Endometrial microvascular endothelial cells (primary cell): ENCODE results near the gene RXRA. TPM values are rescaled to one million over a fixed set of nuclear protein-coding genes. Genes with fewer than 3 reads are reported as not detected.

Experiments used
- in situ Hi-C: cut with HindIII; loops from 2 replicates; pipeline ENCODE4 v1.10.0; 2017; ENCODE audit warnings: low sequenced_read_pairs, low pct_unique_long_range_greater_than_20kb; ENCODE audit errors: inconsistent ontology term
- total RNA-seq: library from RNA; depleted of rRNA; stranded (reverse); fragments of >200 nt; gene quantifications from one replicate; pipeline ENCODE4 v1.2.3, GENCODE V29; 2015; ENCODE audit errors: inconsistent ontology term

RXRA gene
- total RNA-seq, 1 donor from 2014 or later: 14.8 TPM

DNA sequence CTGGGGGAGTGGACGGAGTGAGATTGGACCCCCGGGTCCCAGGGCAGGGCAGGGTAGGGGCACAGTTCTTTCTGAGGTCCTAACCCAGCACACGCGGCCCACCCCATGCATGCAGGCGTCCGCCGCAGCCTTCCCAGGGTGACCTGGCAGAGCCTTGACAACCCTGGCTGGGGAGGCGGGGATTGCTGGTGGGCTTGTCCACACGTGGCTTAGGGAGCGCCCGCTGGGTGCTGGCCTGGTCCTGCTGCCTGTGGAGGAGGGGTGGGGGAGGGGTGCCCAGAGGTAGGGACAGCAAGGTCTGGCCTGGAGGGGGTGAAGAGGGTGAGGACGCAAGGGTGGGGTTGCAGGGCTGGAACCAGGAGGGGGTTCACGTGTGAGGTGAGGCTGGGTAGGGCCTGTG, 6.0 kb downstream of the RXRA start:
- in situ Hi-C loops: no loop called here

DNA sequence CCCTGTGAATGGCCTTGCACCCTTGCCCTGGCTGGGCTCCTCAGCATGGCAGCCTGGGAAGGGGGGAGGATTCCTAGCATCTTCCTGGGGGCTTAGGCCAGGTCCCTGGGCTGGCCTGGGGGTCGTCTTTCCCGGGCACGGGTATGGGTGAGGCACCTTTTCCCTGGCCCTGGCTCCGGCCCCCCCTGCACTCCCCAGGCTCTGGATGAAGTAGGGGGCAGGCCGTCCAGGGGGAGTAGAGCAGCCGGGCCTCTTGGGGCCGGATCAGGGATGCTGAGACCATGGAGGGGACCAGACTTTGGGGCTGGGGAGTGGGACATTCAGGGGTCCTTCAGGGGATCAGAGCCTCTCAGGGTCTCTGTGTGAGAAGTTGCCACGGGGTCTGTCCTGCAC, 6.6 kb downstream of the RXRA start:
- in situ Hi-C loops: no loop called here

- in situ Hi-C loops: no loop called here
Observed at GRCh38 chr9:134333234-134333873, 7.1 kb downstream of the RXRA start.

DNA sequence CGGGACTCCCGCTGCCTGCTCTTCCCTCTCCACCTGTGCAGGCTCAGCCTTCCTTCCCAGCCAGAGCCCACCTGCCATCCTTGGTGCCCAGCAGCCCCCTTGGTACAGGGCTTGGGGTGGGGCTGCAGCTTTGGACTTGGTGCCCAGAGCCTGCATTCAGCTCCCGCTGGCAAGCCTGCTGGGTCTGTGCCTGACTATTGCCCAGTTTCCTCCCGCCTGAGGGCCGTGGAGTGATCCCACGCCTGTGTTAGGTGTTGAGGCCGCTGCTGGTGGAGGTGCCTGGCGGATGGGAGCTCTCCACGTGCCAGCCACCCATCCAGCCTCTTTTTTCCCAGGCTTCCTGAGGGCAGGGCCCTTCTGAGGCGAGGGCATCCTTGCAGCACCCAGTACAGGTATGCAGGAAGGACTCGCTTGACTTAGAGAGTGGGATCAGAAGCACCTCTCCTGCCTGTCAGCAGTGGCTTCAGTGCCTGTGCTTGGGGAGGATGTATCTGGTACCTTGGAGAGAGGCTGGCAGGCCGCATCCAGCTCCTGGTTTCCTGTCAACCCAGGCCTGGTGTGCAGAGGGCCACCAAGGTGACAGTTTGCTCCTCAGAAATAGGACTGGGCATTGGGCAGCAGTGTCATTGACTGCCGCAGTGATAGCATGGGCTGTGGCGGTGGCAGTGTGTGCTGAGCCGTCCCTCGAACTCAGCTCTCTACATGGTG, 7.8 kb downstream of the RXRA start:
- in situ Hi-C loops: no loop called here

DNA sequence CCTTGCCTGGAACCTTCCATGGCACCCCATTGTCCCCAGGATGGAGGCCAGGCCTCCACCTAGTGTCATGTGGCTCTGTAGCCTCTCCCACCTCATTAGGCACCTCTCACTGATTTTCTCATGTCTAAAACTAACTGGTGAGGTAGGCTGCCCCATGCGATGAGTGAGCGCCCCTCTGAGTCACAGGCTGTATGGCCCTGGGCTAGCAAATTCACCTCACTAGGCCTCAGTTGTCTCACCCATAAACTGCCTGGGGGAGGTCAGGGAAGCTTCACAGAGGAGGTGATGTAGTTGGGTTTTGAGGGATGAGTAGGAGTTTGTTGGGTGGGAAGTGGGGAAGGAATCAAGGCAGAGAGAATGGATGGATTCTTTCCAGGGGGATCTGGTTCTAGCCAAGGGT, 8.8 kb downstream of the RXRA start:
- in situ Hi-C loops: no loop called here

- in situ Hi-C loops: no loop called here
Observed at GRCh38 chr9:134335486-134336220, 9.4 kb downstream of the RXRA start.

GRCh38 chr9:134336228-134336627, 10.0 kb downstream of the RXRA start:
- in situ Hi-C loops: no loop called here

GRCh38 chr9:134336924-134337323, 10.7 kb downstream of the RXRA start:
- in situ Hi-C loops: no loop called here

GRCh38 chr9:134337469-134337868, 11.2 kb downstream of the RXRA start:
- in situ Hi-C loops: no loop called here

GRCh38 chr9:134338394-134339182, 12.3 kb downstream of the RXRA start:
- in situ Hi-C loops: no loop called here

DNA sequence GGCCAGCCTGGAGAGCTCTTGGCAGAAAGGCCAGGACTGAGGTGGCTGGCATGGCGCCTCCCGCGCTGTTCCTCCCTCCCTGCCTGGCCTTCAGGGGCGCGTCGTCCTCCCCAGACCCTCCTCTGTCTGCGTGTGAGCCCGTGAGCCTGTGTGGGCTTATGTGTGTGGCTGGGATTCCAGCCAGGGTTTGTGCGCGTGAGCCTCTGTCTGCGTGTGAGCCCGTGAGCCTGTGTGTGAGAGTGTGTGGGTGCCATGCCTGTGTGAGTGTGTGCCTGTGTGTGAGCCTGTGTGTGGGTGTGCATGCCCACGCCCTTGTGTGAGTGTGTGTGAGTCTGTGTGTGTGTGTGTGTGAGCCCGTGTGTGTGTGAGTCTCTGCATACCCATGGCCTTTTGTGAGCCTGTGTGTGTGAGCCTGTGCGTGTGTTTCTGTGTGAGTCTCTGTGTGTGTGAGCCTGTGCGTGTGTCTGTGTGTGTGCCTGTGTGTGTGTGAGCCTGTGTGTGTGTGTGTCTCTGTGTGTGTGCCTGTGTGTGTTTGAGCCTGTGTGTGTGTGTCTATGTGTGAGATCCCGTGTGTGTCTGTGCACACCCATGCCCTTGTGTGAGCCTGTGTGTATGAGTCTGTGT, 13.0 kb downstream of the RXRA start:
- in situ Hi-C loops: no loop called here

DNA sequence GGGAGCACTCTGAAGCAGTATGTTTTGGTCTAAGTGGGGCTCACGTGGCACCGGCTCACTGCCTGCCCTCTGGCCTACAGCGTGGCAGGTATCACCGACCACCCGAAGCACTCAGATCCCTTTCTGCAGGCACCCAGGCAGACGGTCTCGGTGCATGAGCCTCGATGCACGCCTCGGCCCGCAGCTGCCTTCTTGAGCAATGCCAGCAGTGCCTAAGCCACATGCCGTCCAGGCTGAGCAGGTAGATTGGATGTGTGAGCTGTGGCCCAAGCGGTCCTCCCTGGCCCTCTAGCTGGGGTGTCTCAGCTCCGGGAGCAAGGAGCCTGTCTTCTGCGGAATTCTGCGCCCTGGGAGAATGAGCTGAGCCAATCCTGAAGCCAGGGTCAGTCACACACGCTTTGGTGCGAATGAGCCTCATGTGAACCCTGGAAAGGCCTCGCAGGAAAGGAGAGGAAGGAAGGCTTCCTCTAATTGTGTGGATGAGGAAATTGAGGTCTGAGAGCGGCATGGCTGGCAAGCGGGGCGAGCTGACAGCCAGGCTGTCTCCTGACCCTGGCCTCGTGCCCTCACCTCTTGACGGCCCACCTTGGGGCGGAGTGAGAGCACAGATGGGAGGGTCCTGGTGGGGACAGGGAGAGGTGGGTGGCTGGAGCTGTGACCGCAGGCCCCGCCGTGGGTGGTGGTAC, 14.4 kb downstream of the RXRA start:
- in situ Hi-C loops: no loop called here

DNA sequence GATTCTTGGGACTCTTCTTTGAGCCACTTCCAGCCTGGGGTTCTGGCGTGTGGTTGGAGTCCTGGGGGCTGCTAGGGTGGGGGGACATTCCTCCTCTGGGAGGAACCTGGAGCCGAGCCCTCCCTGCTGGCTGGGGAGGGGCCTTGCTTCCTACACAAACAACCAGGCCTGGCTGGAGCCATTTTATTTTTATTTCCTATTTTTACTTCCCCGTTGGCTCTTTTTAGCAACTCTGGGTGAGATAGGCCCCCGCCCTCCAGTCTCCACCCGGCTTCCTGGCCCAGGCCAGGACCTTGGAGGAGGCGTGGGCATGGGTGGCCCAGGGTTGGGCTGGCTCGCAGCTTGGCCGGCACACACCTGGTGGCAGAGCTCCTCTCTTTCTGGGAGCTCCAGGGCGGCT, 15.1 kb downstream of the RXRA start:
- in situ Hi-C loops: no loop called here

DNA sequence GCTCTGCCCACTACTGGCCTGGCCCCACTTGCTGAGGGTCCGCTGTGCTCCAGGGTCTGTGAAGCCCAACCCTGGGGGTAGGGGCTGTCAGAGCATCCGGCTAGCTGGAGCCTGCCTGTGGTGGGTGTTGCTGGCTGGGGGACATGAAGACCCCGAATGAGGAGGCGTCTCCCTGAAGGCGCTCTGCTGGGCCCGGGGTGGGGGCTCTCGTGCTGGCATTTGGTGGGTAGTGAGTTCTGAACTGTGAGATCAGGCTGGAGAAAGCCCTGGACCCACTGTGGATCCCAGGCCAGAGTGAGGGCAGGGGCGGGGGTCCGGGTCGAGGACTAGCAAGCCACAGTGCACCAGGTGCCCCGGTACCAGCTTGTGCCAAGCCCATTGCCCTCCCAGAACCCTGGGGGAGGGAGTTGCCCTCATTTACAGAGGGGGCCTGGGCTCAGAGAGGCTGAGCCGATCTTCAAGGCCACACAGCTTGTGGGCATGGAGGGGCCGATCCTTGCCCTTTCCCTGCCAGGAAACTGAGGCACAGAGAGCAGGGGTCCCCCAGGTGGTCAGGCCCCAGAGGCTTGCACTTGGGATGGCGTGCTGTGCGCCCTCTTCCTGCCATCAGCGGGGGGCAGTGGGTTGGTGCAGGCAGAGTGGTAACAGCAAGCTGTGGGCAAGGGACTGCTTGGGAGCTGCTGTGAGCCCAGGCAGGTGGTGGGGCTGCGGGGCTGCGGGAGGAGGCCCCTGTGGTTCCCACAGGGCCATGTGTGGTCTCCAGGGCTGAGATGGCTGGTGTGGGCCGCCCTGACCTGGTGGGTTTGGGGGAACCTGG, 15.9 kb downstream of the RXRA start:
- in situ Hi-C loops: no loop called here

GRCh38 chr9:134342746-134343115, 16.5 kb downstream of the RXRA start:
- in situ Hi-C loops: no loop called here

GRCh38 chr9:134343637-134344036, 17.4 kb downstream of the RXRA start:
- in situ Hi-C loops: no loop called here

DNA sequence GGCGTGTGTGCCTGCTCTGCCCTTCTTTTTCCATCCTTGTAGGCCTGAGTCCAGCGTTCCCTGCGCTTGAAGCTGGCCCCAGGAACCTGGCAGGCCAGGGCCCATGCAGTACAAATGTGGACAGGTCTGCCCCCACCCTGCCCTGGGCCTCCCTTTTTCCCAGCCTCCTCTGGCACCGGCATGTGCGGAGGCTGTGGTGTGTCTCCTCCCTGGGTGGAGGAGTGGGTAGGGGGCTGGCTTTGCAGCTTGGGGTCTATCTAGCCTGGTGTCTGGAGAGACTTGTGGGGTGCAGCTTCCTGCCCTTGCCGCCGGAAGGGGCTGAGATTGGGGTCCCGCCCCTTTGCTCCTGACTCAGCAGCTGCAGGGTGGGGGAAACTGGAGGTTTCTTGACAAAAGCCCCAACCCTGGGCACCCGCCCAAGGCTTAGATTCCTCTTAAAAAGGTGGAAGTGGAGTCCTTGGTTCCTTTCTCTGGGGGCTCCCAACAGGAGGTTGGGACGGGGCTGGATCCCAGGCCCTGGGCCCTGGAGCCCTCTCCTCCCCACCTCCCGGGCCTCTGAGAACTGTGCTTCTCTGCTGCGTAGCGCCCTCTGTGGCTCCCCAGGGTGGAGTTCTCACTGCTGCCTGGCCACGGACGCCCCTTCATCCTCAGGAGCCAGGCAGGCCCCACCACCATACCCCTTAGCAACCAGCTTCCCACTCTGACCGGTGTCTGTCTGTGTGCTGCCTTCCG, 18.0 kb downstream of the RXRA start:
- in situ Hi-C loops: no loop called here
